ENCODE results near the gene MGAT4C. TPM values are rescaled to one million over a fixed set of nuclear protein-coding genes. Genes with fewer than 3 reads are reported as not detected.

Gene MGAT4C
- total RNA-seq, 1 experiment from 2014 or later = not detected

DNA sequence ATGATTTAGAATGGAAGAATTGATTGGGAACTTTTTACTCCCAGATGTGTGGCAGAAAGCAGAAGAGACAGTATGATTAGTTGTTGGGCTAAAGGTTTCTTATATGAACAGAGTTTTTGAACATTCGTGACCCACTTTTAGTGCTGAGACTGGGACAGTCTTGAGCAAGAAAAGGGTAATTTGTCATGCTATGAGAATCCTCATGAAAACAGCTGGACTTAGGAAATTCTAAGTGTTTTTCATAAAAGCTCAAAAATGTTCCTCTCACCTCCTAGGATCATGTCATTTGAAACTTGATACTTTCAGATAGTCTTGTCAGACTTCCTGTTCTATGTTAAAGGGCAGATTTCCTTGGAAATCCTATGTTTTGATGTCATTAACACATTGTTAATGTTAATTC is 86.1 kb downstream of the MGAT4C start:
- intact Hi-C loops (cut with micrococcal nuclease) = no loop called here
- DNase-seq (no peak), ATAC-seq (no peak)
- Histone ChIP-seq H3K4me2 (ENCODE audit: low read length) (no peak overlapping the region), H3K4me1 (ENCODE audit: insufficient read depth, low read length) (no peaks in the 10 kb centered on the region), H3K9me3 (ENCODE audit: low read length) (no peaks in the 10 kb centered on the region), H3K9me2 (replicated peaks; ENCODE audit: low read length) (no peaks in the 10 kb centered on the region), H4K20me1 (ENCODE audit: low read length) (no peaks in the 10 kb centered on the region), H3K36me3 (ENCODE audit: low read depth, low read length) (no peaks in the 10 kb centered on the region), H3K27ac (ENCODE audit: low read length) (no peak overlapping the region), H3K9ac (ENCODE audit: low read length) (no peak overlapping the region), H3K79me2 (ENCODE audit: low read length) (no peaks in the 10 kb centered on the region), H3F3A (ENCODE audit: low read length, unreplicated experiment) (no peaks in the 10 kb centered on the region), H3K27me3 (ENCODE audit: low read length) (no peaks in the 10 kb centered on the region), H3K4me3 (ENCODE audit: low read length) (no peak overlapping the region), H2AFZ (ENCODE audit: low read length) (no peak overlapping the region)
- ChIA-PET CTCF (no interaction called here), POLR2A (ENCODE audit: unreplicated experiment) (no interaction called here)
- no TSS peak for BruUV-seq (replicated peaks)
- no peak for TF ChIP-seq EZH2 (IDR thresholded peaks at IDR 0.05; ENCODE audit: low read length, unreplicated experiment)
- TF ChIP-seq CTCF (conservative IDR thresholded peaks at IDR 0.05; ENCODE audit: low read depth, low read length) = no peak
- TF ChIP-seq EZH2phosphoT487 (IDR thresholded peaks at IDR 0.05; ENCODE audit: borderline replicate concordance, low read length) = no peak

GRCh38 chr12:86158956-86159355 is 97.2 kb downstream of the MGAT4C start:
- ChIA-PET POLR2A (ENCODE audit: unreplicated experiment) (no interaction called here), CTCF (no interaction called here)
- Histone ChIP-seq H3K79me2 (ENCODE audit: low read length) (no peaks in the 10 kb centered on the region), H3K9me3 (ENCODE audit: low read length) (no peaks in the 10 kb centered on the region), H3K9ac (ENCODE audit: low read length) (no peak overlapping the region), H3F3A (ENCODE audit: low read length, unreplicated experiment) (no peaks in the 10 kb centered on the region), H3K36me3 (ENCODE audit: low read depth, low read length) (no peaks in the 10 kb centered on the region), H2AFZ (ENCODE audit: low read length) (no peak overlapping the region), H3K27ac (ENCODE audit: low read length) (no peak overlapping the region), H4K20me1 (ENCODE audit: low read length) (no peaks in the 10 kb centered on the region), H3K27me3 (ENCODE audit: low read length) (no peaks in the 10 kb centered on the region), H3K4me1 (ENCODE audit: insufficient read depth, low read length) (no peaks in the 10 kb centered on the region), H3K4me2 (ENCODE audit: low read length) (no peak overlapping the region), H3K9me2 (replicated peaks; ENCODE audit: low read length) (no peaks in the 10 kb centered on the region), H3K4me3 (ENCODE audit: low read length) (no peak overlapping the region)
- DNase-seq (no peak), ATAC-seq (no peak)
- no TSS peak for BruUV-seq (replicated peaks)
- TF ChIP-seq CTCF (conservative IDR thresholded peaks at IDR 0.05; ENCODE audit: low read depth, low read length) (no peak), EZH2phosphoT487 (IDR thresholded peaks at IDR 0.05; ENCODE audit: borderline replicate concordance, low read length) (no peak), EZH2 (IDR thresholded peaks at IDR 0.05; ENCODE audit: low read length, unreplicated experiment) (no peak)
- intact Hi-C loops (cut with micrococcal nuclease) = no loop called here

DNA sequence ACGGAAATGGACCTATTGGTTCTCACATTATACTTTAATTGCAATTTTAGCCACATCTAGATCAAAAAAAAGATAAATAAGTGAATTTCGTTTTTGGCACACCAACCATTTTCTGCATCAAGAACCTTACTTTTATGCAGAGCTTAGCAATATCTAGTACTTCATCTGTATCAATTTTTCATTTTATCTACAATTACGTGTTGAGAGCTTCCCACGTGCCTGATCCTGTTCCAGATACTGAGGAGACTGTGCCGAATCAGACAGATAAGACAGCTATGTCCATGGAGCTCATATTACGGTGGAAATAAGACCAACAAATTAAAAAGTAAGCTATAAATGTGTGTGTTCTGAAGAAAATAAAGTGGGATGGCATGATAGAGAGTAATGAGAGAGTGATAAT is 101.6 kb downstream of the MGAT4C start:
- TF ChIP-seq EZH2 (IDR thresholded peaks at IDR 0.05; ENCODE audit: low read length, unreplicated experiment) (no peak), CTCF (conservative IDR thresholded peaks at IDR 0.05; ENCODE audit: low read depth, low read length) (no peak), EZH2phosphoT487 (IDR thresholded peaks at IDR 0.05; ENCODE audit: borderline replicate concordance, low read length) (no peak)
- no peaks in the 10 kb centered on the region for H3K9me3 ChIP-seq (ENCODE audit: low read length)
- H3K36me3 ChIP-seq (ENCODE audit: low read depth, low read length) = no peaks in the 10 kb centered on the region
- no peaks in the 10 kb centered on the region for H3K9me2 ChIP-seq (replicated peaks; ENCODE audit: low read length)
- H3K4me1 ChIP-seq (ENCODE audit: insufficient read depth, low read length) = no peaks in the 10 kb centered on the region
- no peak for DNase-seq
- no peaks in the 10 kb centered on the region for H3F3A ChIP-seq (ENCODE audit: low read length, unreplicated experiment)
- no TSS peak for BruUV-seq (replicated peaks)
- H2AFZ ChIP-seq (ENCODE audit: low read length) = no peak overlapping the region
- ATAC-seq = no peak
- intact Hi-C loops (cut with micrococcal nuclease) = no loop called here
- no peak overlapping the region for H3K27ac ChIP-seq (ENCODE audit: low read length)
- H3K79me2 ChIP-seq (ENCODE audit: low read length) = no peaks in the 10 kb centered on the region
- H3K27me3 ChIP-seq (ENCODE audit: low read length) = no peaks in the 10 kb centered on the region
- no peak overlapping the region for H3K4me2 ChIP-seq (ENCODE audit: low read length)
- no peaks in the 10 kb centered on the region for H4K20me1 ChIP-seq (ENCODE audit: low read length)
- CTCF ChIA-PET = no interaction called here
- no peak overlapping the region for H3K4me3 ChIP-seq (ENCODE audit: low read length)
- no peak overlapping the region for H3K9ac ChIP-seq (ENCODE audit: low read length)
- POLR2A ChIA-PET (ENCODE audit: unreplicated experiment) = no interaction called here

Data from PC-3 (cell line).